Measurements from ENCODE around the gene NOP53.
"Not testable (repeated sequence)": the region's sequence is repeated elsewhere in the genome, so short reads cannot be mapped to it uniquely, and the experiment has no call there.

Gene NOP53

GRCh38 chr19:47713046-47714021 is 32.0 kb upstream of the NOP53 start, which contains the start of gene EHD2:
Gene EHD2, plus strand, starts transcription at chr19:47713422. Its CDS starts 3,191 bp downstream, at chr19:47716613.
- H3K9me3 Mint-ChIP-seq (ENCODE audit: low read depth) = no peaks in the 10 kb centered on the region
- no peak within 1 kb of the TSS for H3K27ac Mint-ChIP-seq

GRCh38 chr19:47714339-47714738 is 31.0 kb upstream of the NOP53 start:
- H3K27ac Mint-ChIP-seq = no peak overlapping the region
- no peak overlapping the region for H3K4me3 Mint-ChIP-seq
- no peaks in the 10 kb centered on the region for H3K36me3 Mint-ChIP-seq
- no peaks in the 10 kb centered on the region for H3K4me1 Mint-ChIP-seq (ENCODE audit: low read depth)
- no peaks in the 10 kb centered on the region for H3K9me3 Mint-ChIP-seq (ENCODE audit: low read depth)
- peaks cover 20% of the 10 kb centered on the region for H3K27me3 Mint-ChIP-seq

More at GRCh38 chr19:47713046-47714021, 32.0 kb upstream of the NOP53 start, which contains the start of gene EHD2:
- no peaks in the 10 kb centered on the region for H3K4me1 Mint-ChIP-seq (ENCODE audit: low read depth)
- H3K36me3 Mint-ChIP-seq = no peaks in the 10 kb centered on the region
- peaks cover 20% of the 10 kb centered on the region for H3K27me3 Mint-ChIP-seq
- no peak within 1 kb of the TSS for H3K4me3 Mint-ChIP-seq

- not testable (repeated sequence) for H3K36me3 Mint-ChIP-seq; H3K9me3 Mint-ChIP-seq (ENCODE audit: low read depth); H3K4me1 Mint-ChIP-seq (ENCODE audit: low read depth); H3K27ac Mint-ChIP-seq; H3K4me3 Mint-ChIP-seq
- H3K27me3 Mint-ChIP-seq = peaks cover 20% of the 10 kb centered on the region
These were observed 30.5 kb upstream of the NOP53 start for GRCh38 chr19:47714855-47715254.

GRCh38 chr19:47716270-47716937 is 28.9 kb upstream of the NOP53 start:
- no peaks in the 10 kb centered on the region for H3K4me1 Mint-ChIP-seq (ENCODE audit: low read depth)
- H3K27ac Mint-ChIP-seq = no peak overlapping the region
- no peak overlapping the region for H3K4me3 Mint-ChIP-seq
- H3K36me3 Mint-ChIP-seq = no peaks in the 10 kb centered on the region
- peaks cover 26% of the 10 kb centered on the region for H3K27me3 Mint-ChIP-seq
- no peaks in the 10 kb centered on the region for H3K9me3 Mint-ChIP-seq (ENCODE audit: low read depth)

GRCh38 chr19:47718415-47719046 is 26.8 kb upstream of the NOP53 start:
- H3K27me3 Mint-ChIP-seq = peaks cover 18% of the 10 kb centered on the region
- H3K4me1 Mint-ChIP-seq (ENCODE audit: low read depth); H3K4me3 Mint-ChIP-seq; H3K9me3 Mint-ChIP-seq (ENCODE audit: low read depth); H3K36me3 Mint-ChIP-seq; H3K27ac Mint-ChIP-seq: not testable (repeated sequence)

- peaks cover 10% of the 10 kb centered on the region for H3K27me3 Mint-ChIP-seq
- no peak overlapping the region for H3K27ac Mint-ChIP-seq
These were observed 26.1 kb upstream of the NOP53 start for GRCh38 chr19:47719047-47719859.

GRCh38 chr19:47720669-47721422 is 24.5 kb upstream of the NOP53 start:
- Mint-ChIP-seq H3K4me3 (no peak overlapping the region), H3K27me3 (peaks cover 9% of the 10 kb centered on the region), H3K27ac (no peak overlapping the region), H3K9me3 (ENCODE audit: low read depth) (no peaks in the 10 kb centered on the region), H3K4me1 (ENCODE audit: low read depth) (no peaks in the 10 kb centered on the region), H3K36me3 (no peaks in the 10 kb centered on the region)

More at GRCh38 chr19:47719047-47719859, 26.1 kb upstream of the NOP53 start:
- H3K9me3 Mint-ChIP-seq (ENCODE audit: low read depth) = no peaks in the 10 kb centered on the region
- no peaks in the 10 kb centered on the region for H3K36me3 Mint-ChIP-seq
- H3K4me1 Mint-ChIP-seq (ENCODE audit: low read depth) = no peaks in the 10 kb centered on the region
- H3K4me3 Mint-ChIP-seq = no peak overlapping the region

GRCh38 chr19:47723581-47723940 is 21.8 kb upstream of the NOP53 start:
- Mint-ChIP-seq H3K27ac (no peak overlapping the region), H3K9me3 (ENCODE audit: low read depth) (no peaks in the 10 kb centered on the region), H3K27me3 (peaks cover 12% of the 10 kb centered on the region), H3K4me3 (no peak overlapping the region), H3K36me3 (no peaks in the 10 kb centered on the region), H3K4me1 (ENCODE audit: low read depth) (no peaks in the 10 kb centered on the region)

GRCh38 chr19:47725759-47726401 is 19.5 kb upstream of the NOP53 start:
- H3K27ac Mint-ChIP-seq = no peak overlapping the region
- H3K36me3 Mint-ChIP-seq = no peaks in the 10 kb centered on the region
- peaks cover 11% of the 10 kb centered on the region for H3K4me1 Mint-ChIP-seq (ENCODE audit: low read depth)
- peaks cover 13% of the 10 kb centered on the region for H3K27me3 Mint-ChIP-seq
- H3K9me3 Mint-ChIP-seq (ENCODE audit: low read depth) = no peaks in the 10 kb centered on the region
- no peak overlapping the region for H3K4me3 Mint-ChIP-seq

GRCh38 chr19:47726467-47726866 is 18.9 kb upstream of the NOP53 start:
- peaks cover 12% of the 10 kb centered on the region for H3K27me3 Mint-ChIP-seq
- H3K4me3 Mint-ChIP-seq = no peak overlapping the region
- peaks cover 11% of the 10 kb centered on the region for H3K4me1 Mint-ChIP-seq (ENCODE audit: low read depth)
- no peaks in the 10 kb centered on the region for H3K9me3 Mint-ChIP-seq (ENCODE audit: low read depth)
- H3K27ac Mint-ChIP-seq = no peak overlapping the region
- H3K36me3 Mint-ChIP-seq = no peaks in the 10 kb centered on the region

- Mint-ChIP-seq H3K4me1 (ENCODE audit: low read depth) (peaks cover 11% of the 10 kb centered on the region), H3K27me3 (peaks cover 12% of the 10 kb centered on the region)
- not testable (repeated sequence) for H3K4me3 Mint-ChIP-seq; H3K27ac Mint-ChIP-seq; H3K36me3 Mint-ChIP-seq; H3K9me3 Mint-ChIP-seq (ENCODE audit: low read depth)
These were observed 17.1 kb upstream of the NOP53 start for GRCh38 chr19:47728295-47728694.

GRCh38 chr19:47729468-47729798 is 15.9 kb upstream of the NOP53 start:
- peak overlapping the region; percentile 83 for H3K4me3 Mint-ChIP-seq
- H3K27me3 Mint-ChIP-seq = peaks cover 12% of the 10 kb centered on the region
- peaks cover 11% of the 10 kb centered on the region for H3K4me1 Mint-ChIP-seq (ENCODE audit: low read depth)
- H3K36me3 Mint-ChIP-seq = no peaks in the 10 kb centered on the region
- H3K27ac Mint-ChIP-seq = no peak overlapping the region
- no peaks in the 10 kb centered on the region for H3K9me3 Mint-ChIP-seq (ENCODE audit: low read depth)

- H3K4me1 Mint-ChIP-seq (ENCODE audit: low read depth) = peaks cover 11% of the 10 kb centered on the region
- no peaks in the 10 kb centered on the region for H3K9me3 Mint-ChIP-seq (ENCODE audit: low read depth)
- H3K36me3 Mint-ChIP-seq = no peaks in the 10 kb centered on the region
- peak overlapping the region; percentile 83 for H3K4me3 Mint-ChIP-seq
- H3K27ac Mint-ChIP-seq = no peak overlapping the region
- peaks cover 12% of the 10 kb centered on the region for H3K27me3 Mint-ChIP-seq
These were observed 15.4 kb upstream of the NOP53 start for GRCh38 chr19:47729799-47730520.
